ENCODE results near the gene CBX4.

DNA sequence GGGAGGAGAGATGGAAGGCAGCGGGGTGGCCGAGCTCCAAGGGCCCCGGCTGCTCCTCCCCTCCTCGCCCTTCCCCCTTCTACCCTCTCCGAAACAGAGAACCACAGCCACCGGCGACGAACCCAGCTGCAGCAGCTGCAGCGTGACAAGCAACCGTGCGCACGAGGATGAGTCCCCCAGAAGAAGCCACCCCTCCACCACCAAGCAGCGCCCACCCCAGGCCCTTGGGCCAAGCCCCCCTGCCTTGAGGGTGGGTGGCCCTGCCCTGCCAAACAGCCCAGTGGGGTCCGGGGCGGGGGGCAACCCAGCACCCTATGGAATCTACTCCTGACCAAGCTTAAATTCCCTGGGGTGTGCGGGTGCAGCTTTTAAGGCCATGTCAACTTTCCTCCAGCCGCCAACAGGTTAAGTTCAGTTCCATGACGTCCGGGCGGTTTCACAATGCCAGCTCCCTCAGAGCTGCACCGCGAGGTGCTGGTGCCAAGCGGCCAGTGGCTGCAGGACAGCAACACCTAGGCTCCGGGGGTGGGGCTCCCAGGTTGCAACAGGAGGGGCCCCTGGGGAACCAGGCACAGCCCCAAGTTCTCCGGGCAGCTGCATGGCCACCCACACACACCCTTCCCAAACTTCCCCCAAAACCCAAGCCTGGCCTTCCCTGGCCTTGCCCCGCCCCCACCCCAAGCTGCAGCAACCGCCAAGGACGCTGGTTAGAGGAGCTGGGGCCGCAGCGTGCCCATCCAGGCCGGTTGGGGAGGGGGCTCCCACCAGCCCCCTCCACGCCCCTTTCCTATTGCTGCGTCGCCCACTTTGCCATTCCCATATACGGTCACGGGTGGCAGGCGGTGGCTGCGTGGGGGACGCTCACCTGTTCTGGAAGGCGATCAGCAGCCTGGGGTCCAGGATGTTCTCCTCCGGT, 2.0 kb downstream of the CBX4 start:
- TF ChIP-seq POLR2A (IDR thresholded peaks at IDR 0.05; ENCODE audit: low read depth, low read length) (no peak), FOS (IDR thresholded peaks at IDR 0.05; ENCODE audit: low read depth, low read length) (no peak), BHLHE40 (IDR thresholded peaks at IDR 0.05; ENCODE audit: low read depth, low read length) (no peak), CEBPB (IDR thresholded peaks at IDR 0.05; ENCODE audit: low read depth, low read length) (peak; percentile 95), MAFK (IDR thresholded peaks at IDR 0.05; ENCODE audit: low read depth, low read length) (no peak), SMC3 (IDR thresholded peaks at IDR 0.05; ENCODE audit: low read depth, low read length) (no peak), CHD1 (IDR thresholded peaks at IDR 0.05; ENCODE audit: low read depth, low read length) (no peak), RFX5 (IDR thresholded peaks at IDR 0.05; ENCODE audit: low read depth, low read length) (no peak), RAD21 (IDR thresholded peaks at IDR 0.05; ENCODE audit: low read length) (peak; percentile 1; the same call in 1 of the 2 replicates), MAZ (IDR thresholded peaks at IDR 0.05; ENCODE audit: borderline replicate concordance, low read depth, low read length) (0 out of 2 replicates have a peak, but pooled peaks have one; percentile 9)
- TF ChIP-seq, protein P1, sequence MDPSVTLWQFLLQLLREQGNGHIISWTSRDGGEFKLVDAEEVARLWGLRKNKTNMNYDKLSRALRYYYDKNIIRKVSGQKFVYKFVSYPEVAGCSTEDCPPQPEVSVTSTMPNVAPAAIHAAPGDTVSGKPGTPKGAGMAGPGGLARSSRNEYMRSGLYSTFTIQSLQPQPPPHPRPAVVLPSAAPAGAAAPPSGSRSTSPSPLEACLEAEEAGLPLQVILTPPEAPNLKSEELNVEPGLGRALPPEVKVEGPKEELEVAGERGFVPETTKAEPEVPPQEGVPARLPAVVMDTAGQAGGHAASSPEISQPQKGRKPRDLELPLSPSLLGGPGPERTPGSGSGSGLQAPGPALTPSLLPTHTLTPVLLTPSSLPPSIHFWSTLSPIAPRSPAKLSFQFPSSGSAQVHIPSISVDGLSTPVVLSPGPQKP (IDR thresholded peaks at IDR 0.05; ENCODE audit: borderline replicate concordance, low read depth, low read length), result no peak
- TF ChIP-seq, protein P2, sequence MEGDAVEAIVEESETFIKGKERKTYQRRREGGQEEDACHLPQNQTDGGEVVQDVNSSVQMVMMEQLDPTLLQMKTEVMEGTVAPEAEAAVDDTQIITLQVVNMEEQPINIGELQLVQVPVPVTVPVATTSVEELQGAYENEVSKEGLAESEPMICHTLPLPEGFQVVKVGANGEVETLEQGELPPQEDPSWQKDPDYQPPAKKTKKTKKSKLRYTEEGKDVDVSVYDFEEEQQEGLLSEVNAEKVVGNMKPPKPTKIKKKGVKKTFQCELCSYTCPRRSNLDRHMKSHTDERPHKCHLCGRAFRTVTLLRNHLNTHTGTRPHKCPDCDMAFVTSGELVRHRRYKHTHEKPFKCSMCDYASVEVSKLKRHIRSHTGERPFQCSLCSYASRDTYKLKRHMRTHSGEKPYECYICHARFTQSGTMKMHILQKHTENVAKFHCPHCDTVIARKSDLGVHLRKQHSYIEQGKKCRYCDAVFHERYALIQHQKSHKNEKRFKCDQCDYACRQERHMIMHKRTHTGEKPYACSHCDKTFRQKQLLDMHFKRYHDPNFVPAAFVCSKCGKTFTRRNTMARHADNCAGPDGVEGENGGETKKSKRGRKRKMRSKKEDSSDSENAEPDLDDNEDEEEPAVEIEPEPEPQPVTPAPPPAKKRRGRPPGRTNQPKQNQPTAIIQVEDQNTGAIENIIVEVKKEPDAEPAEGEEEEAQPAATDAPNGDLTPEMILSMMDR (conservative IDR thresholded peaks at IDR 0.05; ENCODE audit: low read depth, low read length), result no peak
- TF ChIP-seq, protein P3, sequence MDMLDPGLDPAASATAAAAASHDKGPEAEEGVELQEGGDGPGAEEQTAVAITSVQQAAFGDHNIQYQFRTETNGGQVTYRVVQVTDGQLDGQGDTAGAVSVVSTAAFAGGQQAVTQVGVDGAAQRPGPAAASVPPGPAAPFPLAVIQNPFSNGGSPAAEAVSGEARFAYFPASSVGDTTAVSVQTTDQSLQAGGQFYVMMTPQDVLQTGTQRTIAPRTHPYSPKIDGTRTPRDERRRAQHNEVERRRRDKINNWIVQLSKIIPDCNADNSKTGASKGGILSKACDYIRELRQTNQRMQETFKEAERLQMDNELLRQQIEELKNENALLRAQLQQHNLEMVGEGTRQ (IDR thresholded peaks at IDR 0.05; ENCODE audit: low read depth, low read length), result no peak

Measured in IMR-90 (cell line).